ENCODE measurements around the gene KIF26B.

KIF26B gene

GRCh38 chr1:245673881-245674414 is 519.2 kb downstream of the KIF26B start:
- DNase-seq (ENCODE audit: low read depth): peak; percentile 60
- H3K4me3 ChIP-seq (ENCODE audit: low read depth, low read length): no peak overlapping the region
- no peak for TF ChIP-seq CTCF (conservative IDR thresholded peaks at IDR 0.05; ENCODE audit: low read depth, low read length)

GRCh38 chr1:245677461-245678240 is 522.9 kb downstream of the KIF26B start:
- TF ChIP-seq CTCF (conservative IDR thresholded peaks at IDR 0.05; ENCODE audit: low read depth, low read length): no peak
- no peak overlapping the region for H3K4me3 ChIP-seq (ENCODE audit: low read depth, low read length)
- peak; percentile 21 for DNase-seq (ENCODE audit: low read depth)

- TF ChIP-seq CTCF (conservative IDR thresholded peaks at IDR 0.05; ENCODE audit: low read depth, low read length): no peak
- H3K4me3 ChIP-seq (ENCODE audit: low read depth, low read length): no peak overlapping the region
- no peak for DNase-seq (ENCODE audit: low read depth)
Observed at GRCh38 chr1:245678860-245679411, 524.2 kb downstream of the KIF26B start.

DNA sequence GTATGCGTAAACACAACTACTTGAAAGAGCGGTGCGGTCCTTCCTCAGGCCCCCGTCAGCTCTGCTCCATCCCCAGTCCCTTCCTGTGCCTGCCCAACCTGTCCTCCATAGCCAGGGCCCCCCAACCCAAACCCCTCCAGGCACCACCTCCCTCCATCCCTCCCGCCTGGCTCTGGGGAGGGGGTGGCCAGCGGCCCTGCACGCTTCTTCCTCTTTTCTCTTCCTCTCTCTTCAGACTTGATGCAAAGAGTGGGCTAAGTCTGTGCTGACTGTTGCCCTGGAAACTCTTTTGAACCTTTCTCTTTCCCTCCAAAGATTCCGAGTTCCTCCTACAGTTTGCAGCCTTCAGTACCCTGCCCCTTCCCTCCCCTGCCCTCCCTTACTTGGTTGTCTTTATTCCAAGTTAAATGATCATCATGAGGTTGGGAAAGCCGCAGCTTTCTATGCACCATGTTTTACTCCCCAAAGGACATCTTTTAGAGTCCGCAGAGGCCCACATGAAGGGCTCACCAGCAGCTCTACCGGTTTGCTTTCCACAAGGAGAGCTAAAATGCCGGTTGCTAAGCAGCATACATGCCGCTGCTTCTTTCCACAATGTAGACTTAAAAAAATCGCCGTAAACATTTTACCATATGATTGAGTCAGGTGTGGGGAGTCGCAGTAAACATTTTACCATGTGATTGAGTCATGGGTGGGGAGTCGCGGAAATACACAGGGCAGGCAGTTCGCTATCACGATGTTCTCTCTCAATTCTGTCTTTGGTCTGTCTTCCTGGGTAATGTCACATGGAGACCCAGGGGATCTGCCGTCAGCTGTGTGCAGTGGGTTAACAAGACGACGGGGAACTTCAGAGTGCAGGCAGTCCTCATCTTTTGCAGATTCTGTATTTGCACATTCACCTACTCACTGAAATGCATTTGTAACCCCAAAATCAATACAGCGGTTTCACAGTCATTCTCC is 525.3 kb downstream of the KIF26B start:
- no peak for TF ChIP-seq CTCF (conservative IDR thresholded peaks at IDR 0.05; ENCODE audit: low read depth, low read length)
- H3K4me3 ChIP-seq (ENCODE audit: low read depth, low read length): no peak overlapping the region
- no peak for DNase-seq (ENCODE audit: low read depth)

DNA sequence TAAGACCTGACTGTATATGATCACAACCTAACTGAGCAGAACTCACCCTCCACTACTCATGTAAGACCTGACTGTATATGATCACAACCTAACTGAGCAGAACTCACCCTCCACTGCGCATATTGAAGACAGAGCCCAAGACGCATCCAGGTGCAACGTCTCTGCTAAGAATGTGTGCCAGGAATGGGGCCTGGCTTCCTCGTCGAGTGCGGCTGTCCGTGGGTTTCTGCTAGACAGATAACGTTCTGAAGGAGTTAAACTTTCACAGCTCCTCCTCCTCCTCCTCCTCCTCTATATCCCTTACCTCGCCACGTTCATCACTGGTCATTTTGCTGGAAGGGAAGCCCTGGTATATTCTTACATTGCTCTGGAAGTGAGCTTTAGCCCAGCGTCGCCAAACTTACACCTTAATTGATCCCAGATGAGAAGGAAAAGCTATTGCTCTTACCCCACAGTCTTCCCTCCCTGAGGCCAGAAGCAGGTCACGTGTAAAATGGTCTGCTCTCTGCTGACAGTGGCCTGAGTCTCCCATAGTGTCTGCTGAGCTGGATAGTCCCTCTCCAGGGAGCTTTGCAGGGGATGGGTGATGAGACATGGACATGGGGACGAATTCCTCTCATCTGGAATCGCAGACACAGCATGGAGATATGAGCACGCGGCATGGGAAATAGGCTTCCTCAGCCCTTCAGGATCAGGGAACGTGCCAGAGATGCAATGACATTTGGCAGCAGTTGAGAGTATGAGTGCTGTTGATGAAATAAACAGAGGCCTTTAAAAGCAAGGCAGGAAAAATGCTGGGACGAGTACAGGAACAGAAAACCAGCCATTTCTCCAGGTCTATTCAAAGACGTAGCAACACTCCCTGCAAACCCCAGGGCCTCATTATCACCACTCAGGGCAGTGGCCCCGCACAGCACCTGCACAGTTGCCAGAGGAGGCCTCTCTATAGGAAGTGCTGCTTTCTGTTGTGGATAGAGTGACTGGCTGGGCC is 528.1 kb downstream of the KIF26B start:
- no peak for DNase-seq (ENCODE audit: low read depth)
- no peak overlapping the region for H3K4me3 ChIP-seq (ENCODE audit: low read depth, low read length)
- TF ChIP-seq CTCF (conservative IDR thresholded peaks at IDR 0.05; ENCODE audit: low read depth, low read length): no peak

DNA sequence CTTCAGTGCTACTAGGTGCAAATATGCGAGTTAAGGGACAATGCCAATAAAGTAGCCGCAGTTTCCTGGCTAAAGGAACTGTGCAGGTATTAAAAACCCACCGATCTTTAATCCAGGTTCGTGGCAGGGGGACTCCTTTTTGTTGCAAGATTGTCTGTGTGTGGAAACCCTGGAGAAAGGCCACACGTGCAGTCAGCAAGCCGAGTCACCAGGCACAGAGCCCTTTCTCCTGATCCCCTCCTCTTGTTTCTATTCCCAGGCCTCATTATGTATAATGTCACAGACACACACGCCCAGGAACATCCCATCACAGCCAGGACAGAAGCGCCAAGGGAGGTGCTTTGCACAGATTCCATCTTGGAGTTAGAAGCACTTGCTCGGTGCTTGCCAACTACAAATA is 528.9 kb downstream of the KIF26B start:
- DNase-seq (ENCODE audit: low read depth): no peak
- no peak overlapping the region for H3K4me3 ChIP-seq (ENCODE audit: low read depth, low read length)
- TF ChIP-seq CTCF (conservative IDR thresholded peaks at IDR 0.05; ENCODE audit: low read depth, low read length): no peak
